ENCODE measurements around the gene CAMSAP1.

CAMSAP1 gene

GRCh38 chr9:135809166-135809565, 98.2 kb downstream of the CAMSAP1 start:
- DNase-seq: no peak

GRCh38 chr9:135805422-135806022, 101.8 kb downstream of the CAMSAP1 start:
- no peak for DNase-seq

- DNase-seq: no peak
Observed at GRCh38 chr9:135804581-135805421, 102.5 kb downstream of the CAMSAP1 start.

- no peak for DNase-seq
Observed at GRCh38 chr9:135803441-135803840, 103.9 kb downstream of the CAMSAP1 start.

GRCh38 chr9:135802876-135803419, 104.4 kb downstream of the CAMSAP1 start:
- DNase-seq: no peak

GRCh38 chr9:135801070-135801469, 106.3 kb downstream of the CAMSAP1 start:
- DNase-seq: no peak

- DNase-seq: no peak
Observed at GRCh38 chr9:135799261-135799660, 108.1 kb downstream of the CAMSAP1 start.

- DNase-seq: no peak
Observed at GRCh38 chr9:135798263-135798585, 109.1 kb downstream of the CAMSAP1 start.

- DNase-seq: peak in 1 of 2 donors; percentile 3
Observed at GRCh38 chr9:135797507-135798262, 109.7 kb downstream of the CAMSAP1 start.

GRCh38 chr9:135796784-135797485, 110.4 kb downstream of the CAMSAP1 start:
- no peak for DNase-seq

GRCh38 chr9:135795391-135795790, 112.0 kb downstream of the CAMSAP1 start:
- no peak for DNase-seq

- no peak for DNase-seq
Observed at GRCh38 chr9:135794361-135794885, 112.9 kb downstream of the CAMSAP1 start.

GRCh38 chr9:135794057-135794335, 113.3 kb downstream of the CAMSAP1 start:
- DNase-seq: no peak

- DNase-seq: no peak
Observed at GRCh38 chr9:135793221-135794056, 113.9 kb downstream of the CAMSAP1 start.

- DNase-seq: no peak
Observed at GRCh38 chr9:135792268-135793128, 114.8 kb downstream of the CAMSAP1 start.

GRCh38 chr9:135791431-135792267, 115.7 kb downstream of the CAMSAP1 start:
- DNase-seq: no peak

GRCh38 chr9:135790850-135791249, 116.5 kb downstream of the CAMSAP1 start:
- no peak for DNase-seq

- DNase-seq: no peak
Observed at GRCh38 chr9:135790356-135790755, 117.0 kb downstream of the CAMSAP1 start.

- no peak for DNase-seq
Observed at GRCh38 chr9:135789838-135790291, 117.5 kb downstream of the CAMSAP1 start.

All from CD4-positive, alpha-beta T cell treated with Interleukin-1 beta for 1 hour (primary cell).